ENCODE results near the gene PDCD2L.
"Not testable (repeated sequence)": the region's sequence is repeated elsewhere in the genome, so short reads cannot be mapped to it uniquely, and the experiment has no call there.

Gene PDCD2L

DNA sequence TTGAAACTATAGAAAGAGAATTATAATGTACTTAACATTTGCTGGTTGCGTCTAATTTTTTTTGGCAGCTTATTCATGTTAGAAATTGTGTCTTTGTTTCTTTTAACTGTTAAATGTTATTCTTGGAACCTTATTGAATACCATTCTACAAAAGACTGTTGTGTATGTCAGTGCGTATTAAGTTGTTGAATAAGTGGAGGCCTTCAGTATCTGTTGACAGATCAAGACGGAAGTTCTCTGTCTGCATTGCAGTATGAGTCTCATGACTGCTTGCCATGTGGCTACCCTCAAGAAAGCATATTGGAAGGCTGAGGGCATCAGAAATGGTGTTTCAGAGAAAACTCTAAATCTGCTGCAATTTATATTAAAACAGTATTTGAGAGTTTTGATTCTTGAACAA, 32.5 kb downstream of the PDCD2L start:
- H3K9me3 ChIP-seq, result no peaks in the 10 kb centered on the region
- no peaks in the 10 kb centered on the region for H3K27me3 ChIP-seq
- H3K36me3 ChIP-seq, result peaks cover 69% of the 10 kb centered on the region
- no peak overlapping the region for H3K4me3 ChIP-seq (ENCODE audit: low read depth in 1 of 2, low read length in 1 of 2)
- H3K27ac ChIP-seq, result no peak overlapping the region
- no peaks in the 10 kb centered on the region for H3K4me1 ChIP-seq (ENCODE audit: control insufficient read depth in 1 of 2, insufficient read depth in 1 of 2, low read depth in 1 of 2, low read length in 1 of 2)
- no peak for TF ChIP-seq CTCF (IDR thresholded peaks at IDR 0.05)

GRCh38 chr19:34448191-34448590, 44.0 kb downstream of the PDCD2L start:
- Histone ChIP-seq H3K27me3 (no peaks in the 10 kb centered on the region), H3K27ac (no peak overlapping the region), H3K4me3 (ENCODE audit: low read depth in 1 of 2, low read length in 1 of 2) (no peak overlapping the region), H3K4me1 (ENCODE audit: control insufficient read depth in 1 of 2, insufficient read depth in 1 of 2, low read depth in 1 of 2, low read length in 1 of 2) (no peaks in the 10 kb centered on the region), H3K36me3 (peaks cover 84% of the 10 kb centered on the region), H3K9me3 (no peaks in the 10 kb centered on the region)
- TF ChIP-seq CTCF (IDR thresholded peaks at IDR 0.05), result no peak

DNA sequence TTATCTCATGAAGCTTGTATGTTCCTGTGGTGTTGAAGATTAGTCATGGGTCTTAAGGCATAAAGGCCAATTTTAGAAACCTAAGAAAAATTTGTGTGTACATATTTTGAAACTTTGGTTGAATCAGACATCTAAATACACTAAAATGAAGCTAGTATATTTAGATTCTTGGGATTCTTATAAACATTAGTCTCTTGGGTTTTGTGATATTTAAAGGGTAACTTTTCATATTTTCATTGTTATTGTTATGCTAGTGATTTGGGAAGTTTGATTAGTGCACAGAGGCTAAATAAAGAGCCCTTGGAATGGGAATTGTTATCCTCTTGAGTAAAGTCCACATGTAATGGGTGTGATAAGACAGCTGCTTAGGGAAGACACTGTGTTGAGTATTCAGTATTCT, 48.5 kb downstream of the PDCD2L start:
- no peaks in the 10 kb centered on the region for H3K4me1 ChIP-seq (ENCODE audit: control insufficient read depth in 1 of 2, insufficient read depth in 1 of 2, low read depth in 1 of 2, low read length in 1 of 2)
- peaks cover 82% of the 10 kb centered on the region for H3K36me3 ChIP-seq
- TF ChIP-seq CTCF (IDR thresholded peaks at IDR 0.05), result no peak
- no peak overlapping the region for H3K27ac ChIP-seq
- H3K9me3 ChIP-seq, result no peaks in the 10 kb centered on the region
- H3K4me3 ChIP-seq (ENCODE audit: low read depth in 1 of 2, low read length in 1 of 2), result no peak overlapping the region
- H3K27me3 ChIP-seq, result no peaks in the 10 kb centered on the region

- Histone ChIP-seq H3K36me3 (peaks cover 81% of the 10 kb centered on the region), H3K4me1 (ENCODE audit: control insufficient read depth in 1 of 2, insufficient read depth in 1 of 2, low read depth in 1 of 2, low read length in 1 of 2) (no peaks in the 10 kb centered on the region), H3K4me3 (ENCODE audit: low read depth in 1 of 2, low read length in 1 of 2) (no peak overlapping the region), H3K27ac (no peak overlapping the region), H3K27me3 (no peaks in the 10 kb centered on the region), H3K9me3 (no peaks in the 10 kb centered on the region)
- TF ChIP-seq CTCF (IDR thresholded peaks at IDR 0.05), result no peak
Measured at GRCh38 chr19:34454091-34454490, 49.9 kb downstream of the PDCD2L start.

DNA sequence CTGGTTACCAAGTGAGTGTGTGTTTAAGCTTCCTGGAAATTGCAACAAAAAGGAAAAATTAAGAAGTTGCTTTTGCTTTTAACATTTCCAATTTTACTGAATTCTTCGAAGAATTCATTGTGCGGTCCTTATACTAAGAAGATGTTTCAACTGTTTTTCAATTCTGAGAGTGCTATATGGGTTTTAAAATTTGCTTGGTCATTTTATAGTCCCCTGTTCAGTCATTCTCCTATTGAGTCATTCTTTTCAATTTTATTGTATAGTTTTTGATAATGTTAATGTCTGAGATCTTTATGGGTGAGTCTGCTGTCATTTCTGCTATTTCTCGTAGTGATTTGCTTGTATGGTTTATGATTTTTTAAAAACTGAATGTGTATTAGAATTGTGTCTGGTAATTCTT, 50.5 kb downstream of the PDCD2L start:
- no peak for TF ChIP-seq CTCF (IDR thresholded peaks at IDR 0.05)
- no peaks in the 10 kb centered on the region for H3K27me3 ChIP-seq
- H3K36me3 ChIP-seq, result peaks cover 83% of the 10 kb centered on the region
- no peak overlapping the region for H3K27ac ChIP-seq
- H3K9me3 ChIP-seq, result no peaks in the 10 kb centered on the region
- no peak overlapping the region for H3K4me3 ChIP-seq (ENCODE audit: low read depth in 1 of 2, low read length in 1 of 2)
- no peaks in the 10 kb centered on the region for H3K4me1 ChIP-seq (ENCODE audit: control insufficient read depth in 1 of 2, insufficient read depth in 1 of 2, low read depth in 1 of 2, low read length in 1 of 2)

GRCh38 chr19:34455783-34456480, 51.7 kb downstream of the PDCD2L start:
- peaks cover 85% of the 10 kb centered on the region for H3K36me3 ChIP-seq
- not testable (repeated sequence) for H3K27ac ChIP-seq

More at GRCh38 chr19:34455783-34456480, 51.7 kb downstream of the PDCD2L start:
- H3K4me1 ChIP-seq (ENCODE audit: control insufficient read depth in 1 of 2, insufficient read depth in 1 of 2, low read depth in 1 of 2, low read length in 1 of 2); H3K9me3 ChIP-seq; H3K27me3 ChIP-seq; H3K4me3 ChIP-seq (ENCODE audit: low read depth in 1 of 2, low read length in 1 of 2): not testable (repeated sequence)
